Uterus (tissue), 2 donors: ENCODE data around the gene PREX1.

Source experiments
- CTCF ChIP-seq, 4 experiments: fragments of 200-600 bp in 2 of 4; fragments of 450-650 bp in 2 of 4; sonication (generic) in 2 of 4; IDR thresholded peaks; one replicate each; pipeline ENCODE4 v1.5.1; 2016 to 2019; ENCODE audit warnings: antibody characterized with exemption in 4 of 4, mild to moderate bottlenecking in 2 of 4, moderate library complexity in 1 of 4
- POLR2A ChIP-seq, 2 donors: fragments of 450-650 bp; IDR thresholded peaks; one replicate each; pipeline ENCODE4 v1.6.1; 2016; ENCODE audit warnings: antibody characterized with exemption in 2 of 2, mild to moderate bottlenecking in 1 of 2, moderate library complexity in 1 of 2

GRCh38 chr20:48866936-48867335 lies 39.1 kb upstream of the PREX1 start:
- TF ChIP-seq CTCF (IDR thresholded peaks at IDR 0.05), result no peak
- no peak for TF ChIP-seq POLR2A (IDR thresholded peaks at IDR 0.05)
